ENCODE results near the gene HSPA1A. TPM values are rescaled to one million over a fixed set of nuclear protein-coding genes. Genes with fewer than 3 reads are reported as not detected.

Gene HSPA1A
- total and polyA plus RNA-seq, 9 of the 15 experiments (the other 6 are each of a cell fraction or from before 2014, with no cell fraction given), result 2.2 to 273 (median 107) TPM

DNA sequence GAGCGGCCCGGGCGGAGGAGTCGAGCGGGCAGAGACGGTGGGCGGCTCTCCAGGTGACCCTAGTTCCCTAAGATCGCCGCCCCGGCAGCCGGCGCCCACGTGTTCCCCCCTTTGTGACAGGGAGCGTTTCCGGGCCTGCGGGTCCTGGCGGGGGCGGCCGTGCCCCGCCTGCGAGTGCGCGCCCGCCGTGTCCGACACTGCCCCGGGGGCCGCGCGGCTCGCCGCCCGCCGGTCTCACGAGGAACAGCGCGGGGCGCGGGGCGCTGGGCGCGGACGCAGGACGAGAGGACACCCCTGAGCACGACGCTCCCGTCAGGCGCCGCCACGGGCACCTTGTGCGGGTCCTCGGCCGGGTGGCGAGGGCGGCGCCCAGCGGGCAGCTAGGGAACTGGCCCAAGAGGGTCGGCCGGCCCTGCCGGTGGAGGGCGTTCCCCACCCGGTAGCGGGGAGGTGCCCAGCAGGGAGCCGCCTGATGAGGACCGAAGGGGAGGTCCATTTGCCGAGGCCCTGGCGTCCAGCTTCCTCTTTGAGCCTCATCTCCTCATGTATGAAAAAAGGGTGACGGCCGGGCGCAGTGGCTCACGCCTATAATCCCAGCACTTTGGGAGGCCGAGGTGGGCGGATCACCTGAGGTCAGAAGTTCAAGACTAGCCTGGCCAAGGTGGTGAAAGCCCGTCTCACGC, 19.6 kb upstream of the HSPA1A start, which contains the start of gene VARS1 (continued):
- TF ChIP-seq, protein P1, sequence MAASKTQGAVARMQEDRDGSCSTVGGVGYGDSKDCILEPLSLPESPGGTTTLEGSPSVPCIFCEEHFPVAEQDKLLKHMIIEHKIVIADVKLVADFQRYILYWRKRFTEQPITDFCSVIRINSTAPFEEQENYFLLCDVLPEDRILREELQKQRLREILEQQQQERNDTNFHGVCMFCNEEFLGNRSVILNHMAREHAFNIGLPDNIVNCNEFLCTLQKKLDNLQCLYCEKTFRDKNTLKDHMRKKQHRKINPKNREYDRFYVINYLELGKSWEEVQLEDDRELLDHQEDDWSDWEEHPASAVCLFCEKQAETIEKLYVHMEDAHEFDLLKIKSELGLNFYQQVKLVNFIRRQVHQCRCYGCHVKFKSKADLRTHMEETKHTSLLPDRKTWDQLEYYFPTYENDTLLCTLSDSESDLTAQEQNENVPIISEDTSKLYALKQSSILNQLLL (CRISPR knock-in tag; IDR thresholded peaks at IDR 0.05; ENCODE audit: borderline replicate concordance), result no peak
- TF ChIP-seq ZNF696 (CRISPR knock-in tag; conservative IDR thresholded peaks at IDR 0.05) (no peak), DIDO1 (tag; IDR thresholded peaks at IDR 0.05; ENCODE audit: low read depth) (peak; percentile 15; the same call in 1 of the 2 replicates), DNMT1 (IDR thresholded peaks at IDR 0.05) (no peak), BRD4 (IDR thresholded peaks at IDR 0.05) (no peak), TFAM (CRISPR knock-in tag; conservative IDR thresholded peaks at IDR 0.05) (no peak), SMARCB1 (IDR thresholded peaks at IDR 0.05; ENCODE audit: insufficient read length, low read depth) (no peak), GTF2F1 (IDR thresholded peaks at IDR 0.05; ENCODE audit: low read depth, low read length) (peak; percentile 87; the same call in 1 of the 2 replicates), HNRNPL (IDR thresholded peaks at IDR 0.05; ENCODE audit: low read depth, low read length) (peak; percentile 99)
- TF ChIP-seq, protein P2, sequence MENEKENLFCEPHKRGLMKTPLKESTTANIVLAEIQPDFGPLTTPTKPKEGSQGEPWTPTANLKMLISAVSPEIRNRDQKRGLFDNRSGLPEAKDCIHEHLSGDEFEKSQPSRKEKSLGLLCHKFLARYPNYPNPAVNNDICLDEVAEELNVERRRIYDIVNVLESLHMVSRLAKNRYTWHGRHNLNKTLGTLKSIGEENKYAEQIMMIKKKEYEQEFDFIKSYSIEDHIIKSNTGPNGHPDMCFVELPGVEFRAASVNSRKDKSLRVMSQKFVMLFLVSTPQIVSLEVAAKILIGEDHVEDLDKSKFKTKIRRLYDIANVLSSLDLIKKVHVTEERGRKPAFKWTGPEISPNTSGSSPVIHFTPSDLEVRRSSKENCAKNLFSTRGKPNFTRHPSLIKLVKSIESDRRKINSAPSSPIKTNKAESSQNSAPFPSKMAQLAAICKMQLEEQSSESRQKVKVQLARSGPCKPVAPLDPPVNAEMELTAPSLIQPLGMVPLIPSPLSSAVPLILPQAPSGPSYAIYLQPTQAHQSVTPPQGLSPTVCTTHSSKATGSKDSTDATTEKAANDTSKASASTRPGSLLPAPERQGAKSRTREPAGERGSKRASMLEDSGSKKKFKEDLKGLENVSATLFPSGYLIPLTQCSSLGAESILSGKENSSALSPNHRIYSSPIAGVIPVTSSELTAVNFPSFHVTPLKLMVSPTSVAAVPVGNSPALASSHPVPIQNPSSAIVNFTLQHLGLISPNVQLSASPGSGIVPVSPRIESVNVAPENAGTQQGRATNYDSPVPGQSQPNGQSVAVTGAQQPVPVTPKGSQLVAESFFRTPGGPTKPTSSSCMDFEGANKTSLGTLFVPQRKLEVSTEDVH (IDR thresholded peaks at IDR 0.05; ENCODE audit: low read depth, partially characterized antibody), result peak; percentile 74
- TF ChIP-seq, protein P3, sequence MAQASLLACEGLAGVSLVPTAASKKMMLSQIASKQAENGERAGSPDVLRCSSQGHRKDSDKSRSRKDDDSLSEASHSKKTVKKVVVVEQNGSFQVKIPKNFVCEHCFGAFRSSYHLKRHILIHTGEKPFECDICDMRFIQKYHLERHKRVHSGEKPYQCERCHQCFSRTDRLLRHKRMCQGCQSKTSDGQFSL (CRISPR knock-in tag; IDR thresholded peaks at IDR 0.05), result no peak; the same call in 1 of the 2 replicates
- TF ChIP-seq, protein P3 (tag; IDR thresholded peaks at IDR 0.05), result no peak
- TF ChIP-seq, protein P4, sequence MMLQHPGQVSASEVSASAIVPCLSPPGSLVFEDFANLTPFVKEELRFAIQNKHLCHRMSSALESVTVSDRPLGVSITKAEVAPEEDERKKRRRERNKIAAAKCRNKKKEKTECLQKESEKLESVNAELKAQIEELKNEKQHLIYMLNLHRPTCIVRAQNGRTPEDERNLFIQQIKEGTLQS (IDR thresholded peaks at IDR 0.05), result 0 out of 2 replicates have a peak, but pooled peaks have one; percentile 12
- TF ChIP-seq, protein P4 (CRISPR knock-in tag; conservative IDR thresholded peaks at IDR 0.05), result peak; percentile 72
- TF ChIP-seq, protein P5, sequence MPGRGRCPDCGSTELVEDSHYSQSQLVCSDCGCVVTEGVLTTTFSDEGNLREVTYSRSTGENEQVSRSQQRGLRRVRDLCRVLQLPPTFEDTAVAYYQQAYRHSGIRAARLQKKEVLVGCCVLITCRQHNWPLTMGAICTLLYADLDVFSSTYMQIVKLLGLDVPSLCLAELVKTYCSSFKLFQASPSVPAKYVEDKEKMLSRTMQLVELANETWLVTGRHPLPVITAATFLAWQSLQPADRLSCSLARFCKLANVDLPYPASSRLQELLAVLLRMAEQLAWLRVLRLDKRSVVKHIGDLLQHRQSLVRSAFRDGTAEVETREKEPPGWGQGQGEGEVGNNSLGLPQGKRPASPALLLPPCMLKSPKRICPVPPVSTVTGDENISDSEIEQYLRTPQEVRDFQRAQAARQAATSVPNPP (IDR thresholded peaks at IDR 0.05; ENCODE audit: borderline replicate concordance, insufficient read depth, insufficient read length), result no peak
